ENCODE data around the gene TEKT1.
"Not testable (repeated sequence)": the region's sequence is repeated elsewhere in the genome, so short reads cannot be mapped to it uniquely, and the experiment has no call there.

DNA sequence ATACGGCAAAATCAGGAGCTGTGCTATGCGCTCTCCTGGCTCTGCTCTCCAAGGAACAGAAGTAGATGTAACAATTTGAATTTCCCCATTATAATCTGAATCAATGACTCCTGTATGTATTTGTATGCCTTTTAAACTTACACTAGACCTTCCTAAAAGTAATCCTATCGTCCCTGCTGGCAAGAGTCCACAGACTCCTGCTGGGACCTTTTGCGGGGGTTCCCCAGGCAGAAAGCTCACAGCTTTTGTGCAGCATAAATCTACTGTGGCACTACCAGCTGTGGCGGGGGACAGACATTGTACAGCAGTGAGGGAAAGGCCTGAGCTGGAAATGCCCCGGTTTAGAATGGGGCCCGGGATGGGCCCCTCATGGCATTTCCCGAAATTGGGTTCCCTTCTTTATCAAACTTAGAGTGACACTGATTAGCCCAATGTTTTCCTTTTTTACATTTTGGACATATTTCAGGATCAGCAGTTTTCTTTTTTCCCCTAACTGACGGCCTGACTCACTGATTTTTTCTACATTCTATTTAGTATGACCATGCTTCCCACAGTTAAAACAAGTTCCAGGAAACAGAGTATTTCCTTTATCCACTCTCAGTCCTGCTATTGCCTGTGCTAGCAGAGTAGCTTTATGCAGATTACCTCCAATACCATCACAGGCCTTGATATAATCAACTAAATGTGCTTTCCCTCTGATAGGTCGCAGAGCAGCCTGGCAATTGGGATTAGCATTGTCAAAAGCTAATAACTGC lies 47.9 kb upstream of the TEKT1 start:
- TF ChIP-seq, protein P1, sequence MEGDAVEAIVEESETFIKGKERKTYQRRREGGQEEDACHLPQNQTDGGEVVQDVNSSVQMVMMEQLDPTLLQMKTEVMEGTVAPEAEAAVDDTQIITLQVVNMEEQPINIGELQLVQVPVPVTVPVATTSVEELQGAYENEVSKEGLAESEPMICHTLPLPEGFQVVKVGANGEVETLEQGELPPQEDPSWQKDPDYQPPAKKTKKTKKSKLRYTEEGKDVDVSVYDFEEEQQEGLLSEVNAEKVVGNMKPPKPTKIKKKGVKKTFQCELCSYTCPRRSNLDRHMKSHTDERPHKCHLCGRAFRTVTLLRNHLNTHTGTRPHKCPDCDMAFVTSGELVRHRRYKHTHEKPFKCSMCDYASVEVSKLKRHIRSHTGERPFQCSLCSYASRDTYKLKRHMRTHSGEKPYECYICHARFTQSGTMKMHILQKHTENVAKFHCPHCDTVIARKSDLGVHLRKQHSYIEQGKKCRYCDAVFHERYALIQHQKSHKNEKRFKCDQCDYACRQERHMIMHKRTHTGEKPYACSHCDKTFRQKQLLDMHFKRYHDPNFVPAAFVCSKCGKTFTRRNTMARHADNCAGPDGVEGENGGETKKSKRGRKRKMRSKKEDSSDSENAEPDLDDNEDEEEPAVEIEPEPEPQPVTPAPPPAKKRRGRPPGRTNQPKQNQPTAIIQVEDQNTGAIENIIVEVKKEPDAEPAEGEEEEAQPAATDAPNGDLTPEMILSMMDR (IDR thresholded peaks at IDR 0.05; ENCODE audit: insufficient read depth, low read depth, low read length): not testable (repeated sequence)
- TF ChIP-seq EZH2 (IDR thresholded peaks at IDR 0.05; ENCODE audit: insufficient read depth, low read length): not testable (repeated sequence)
